ENCODE results near the gene GPD1.

Gene GPD1

GRCh38 chr12:50120521-50120920 lies 16.7 kb downstream of the GPD1 start:
- Histone ChIP-seq H3K36me3 (ENCODE audit: control insufficient read depth in 2 of 2, insufficient read depth in 2 of 2, low read length in 2 of 2) (peaks cover 29 to 30% of the 10 kb centered on the region in 2 donors), H3K4me1 (ENCODE audit: control insufficient read depth in 2 of 2, insufficient read depth in 2 of 2, low read length in 2 of 2) (peaks cover 18 to 23% of the 10 kb centered on the region in 2 donors), H3K27me3 (ENCODE audit: control insufficient read depth in 2 of 2, insufficient read depth in 2 of 2, low read length in 2 of 2) (no peaks in the 10 kb centered on the region), H3K4me3 (ENCODE audit: low read length in 2 of 2) (no peak overlapping the region), H3K27ac (ENCODE audit: low read depth in 2 of 2, low read length in 2 of 2) (no peak overlapping the region), H3K9me3 (ENCODE audit: control insufficient read depth in 2 of 2, low read length in 2 of 2) (no peaks in the 10 kb centered on the region), H3K9ac (ENCODE audit: low read depth in 1 of 2, low read length in 2 of 2) (no peak overlapping the region)

- no peak overlapping the region for H3K27ac ChIP-seq (ENCODE audit: low read depth in 2 of 2, low read length in 2 of 2)
- H3K4me1 ChIP-seq (ENCODE audit: control insufficient read depth in 2 of 2, insufficient read depth in 2 of 2, low read length in 2 of 2) = peaks cover 18 to 23% of the 10 kb centered on the region in 2 donors
- H3K27me3 ChIP-seq (ENCODE audit: control insufficient read depth in 2 of 2, insufficient read depth in 2 of 2, low read length in 2 of 2) = no peaks in the 10 kb centered on the region
- H3K4me3 ChIP-seq (ENCODE audit: low read length in 2 of 2) = no peak overlapping the region
- no peaks in the 10 kb centered on the region for H3K9me3 ChIP-seq (ENCODE audit: control insufficient read depth in 2 of 2, low read length in 2 of 2)
- H3K9ac ChIP-seq (ENCODE audit: low read depth in 1 of 2, low read length in 2 of 2) = no peak overlapping the region
- H3K36me3 ChIP-seq (ENCODE audit: control insufficient read depth in 2 of 2, insufficient read depth in 2 of 2, low read length in 2 of 2) = peaks cover 25 to 30% of the 10 kb centered on the region in 2 donors
Measured at GRCh38 chr12:50120953-50121352, 17.1 kb downstream of the GPD1 start.

GRCh38 chr12:50121641-50122040 lies 17.8 kb downstream of the GPD1 start:
- Histone ChIP-seq H3K4me3 (ENCODE audit: low read length in 2 of 2) (no peak overlapping the region), H3K27ac (ENCODE audit: low read depth in 2 of 2, low read length in 2 of 2) (no peak overlapping the region), H3K9me3 (ENCODE audit: control insufficient read depth in 2 of 2, low read length in 2 of 2) (no peaks in the 10 kb centered on the region), H3K4me1 (ENCODE audit: control insufficient read depth in 2 of 2, insufficient read depth in 2 of 2, low read length in 2 of 2) (peaks cover 18 to 23% of the 10 kb centered on the region in 2 donors), H3K9ac (ENCODE audit: low read depth in 1 of 2, low read length in 2 of 2) (no peak overlapping the region), H3K36me3 (ENCODE audit: control insufficient read depth in 2 of 2, insufficient read depth in 2 of 2, low read length in 2 of 2) (peaks cover 21 to 30% of the 10 kb centered on the region in 2 donors), H3K27me3 (ENCODE audit: control insufficient read depth in 2 of 2, insufficient read depth in 2 of 2, low read length in 2 of 2) (no peaks in the 10 kb centered on the region)

GRCh38 chr12:50123203-50123602 lies 19.4 kb downstream of the GPD1 start:
- no peak overlapping the region for H3K27ac ChIP-seq (ENCODE audit: low read depth in 2 of 2, low read length in 2 of 2)
- no peaks in the 10 kb centered on the region for H3K9me3 ChIP-seq (ENCODE audit: control insufficient read depth in 2 of 2, low read length in 2 of 2)
- peaks cover 32 to 39% of the 10 kb centered on the region in 2 donors for H3K36me3 ChIP-seq (ENCODE audit: control insufficient read depth in 2 of 2, insufficient read depth in 2 of 2, low read length in 2 of 2)
- no peak overlapping the region for H3K4me3 ChIP-seq (ENCODE audit: low read length in 2 of 2)
- H3K27me3 ChIP-seq (ENCODE audit: control insufficient read depth in 2 of 2, insufficient read depth in 2 of 2, low read length in 2 of 2) = no peaks in the 10 kb centered on the region
- H3K4me1 ChIP-seq (ENCODE audit: control insufficient read depth in 2 of 2, insufficient read depth in 2 of 2, low read length in 2 of 2) = peaks cover 18 to 19% of the 10 kb centered on the region in 2 donors
- no peak overlapping the region for H3K9ac ChIP-seq (ENCODE audit: low read depth in 1 of 2, low read length in 2 of 2)

- Histone ChIP-seq H3K9ac (ENCODE audit: low read depth in 1 of 2, low read length in 2 of 2) (no peak overlapping the region), H3K9me3 (ENCODE audit: control insufficient read depth in 2 of 2, low read length in 2 of 2) (no peaks in the 10 kb centered on the region), H3K4me3 (ENCODE audit: low read length in 2 of 2) (no peak overlapping the region), H3K27me3 (ENCODE audit: control insufficient read depth in 2 of 2, insufficient read depth in 2 of 2, low read length in 2 of 2) (no peaks in the 10 kb centered on the region), H3K27ac (ENCODE audit: low read depth in 2 of 2, low read length in 2 of 2) (no peak overlapping the region), H3K36me3 (ENCODE audit: control insufficient read depth in 2 of 2, insufficient read depth in 2 of 2, low read length in 2 of 2) (peaks cover 37 to 42% of the 10 kb centered on the region in 2 donors), H3K4me1 (ENCODE audit: control insufficient read depth in 2 of 2, insufficient read depth in 2 of 2, low read length in 2 of 2) (no peaks in the 10 kb centered on the region)
Measured at GRCh38 chr12:50127546-50127945, 23.7 kb downstream of the GPD1 start.

GRCh38 chr12:50129290-50129689 lies 25.5 kb downstream of the GPD1 start:
- Histone ChIP-seq H3K4me1 (ENCODE audit: control insufficient read depth in 2 of 2, insufficient read depth in 2 of 2, low read length in 2 of 2) (no peaks in the 10 kb centered on the region), H3K4me3 (ENCODE audit: low read length in 2 of 2) (no peak overlapping the region), H3K27ac (ENCODE audit: low read depth in 2 of 2, low read length in 2 of 2) (no peak overlapping the region), H3K9ac (ENCODE audit: low read depth in 1 of 2, low read length in 2 of 2) (no peak overlapping the region), H3K27me3 (ENCODE audit: control insufficient read depth in 2 of 2, insufficient read depth in 2 of 2, low read length in 2 of 2) (no peaks in the 10 kb centered on the region), H3K9me3 (ENCODE audit: control insufficient read depth in 2 of 2, low read length in 2 of 2) (no peaks in the 10 kb centered on the region), H3K36me3 (ENCODE audit: control insufficient read depth in 2 of 2, insufficient read depth in 2 of 2, low read length in 2 of 2) (peaks cover 38 to 49% of the 10 kb centered on the region in 2 donors)

GRCh38 chr12:50132505-50133135 lies 28.8 kb downstream of the GPD1 start:
- H3K27ac ChIP-seq (ENCODE audit: low read depth in 2 of 2, low read length in 2 of 2) = no peak overlapping the region
- H3K9me3 ChIP-seq (ENCODE audit: control insufficient read depth in 2 of 2, low read length in 2 of 2) = no peaks in the 10 kb centered on the region
- no peak overlapping the region for H3K4me3 ChIP-seq (ENCODE audit: low read length in 2 of 2)
- no peaks in the 10 kb centered on the region for H3K27me3 ChIP-seq (ENCODE audit: control insufficient read depth in 2 of 2, insufficient read depth in 2 of 2, low read length in 2 of 2)
- H3K4me1 ChIP-seq (ENCODE audit: control insufficient read depth in 2 of 2, insufficient read depth in 2 of 2, low read length in 2 of 2) = peaks cover 0 to 2% of the 10 kb centered on the region in 2 donors
- H3K36me3 ChIP-seq (ENCODE audit: control insufficient read depth in 2 of 2, insufficient read depth in 2 of 2, low read length in 2 of 2) = peaks cover 36 to 53% of the 10 kb centered on the region in 2 donors
- no peak overlapping the region for H3K9ac ChIP-seq (ENCODE audit: low read depth in 1 of 2, low read length in 2 of 2)

- Histone ChIP-seq H3K4me3 (ENCODE audit: low read length in 2 of 2) (no peak overlapping the region), H3K4me1 (ENCODE audit: control insufficient read depth in 2 of 2, insufficient read depth in 2 of 2, low read length in 2 of 2) (no peaks in the 10 kb centered on the region), H3K9me3 (ENCODE audit: control insufficient read depth in 2 of 2, low read length in 2 of 2) (no peaks in the 10 kb centered on the region), H3K27ac (ENCODE audit: low read depth in 2 of 2, low read length in 2 of 2) (no peak overlapping the region), H3K9ac (ENCODE audit: low read depth in 1 of 2, low read length in 2 of 2) (no peak overlapping the region), H3K36me3 (ENCODE audit: control insufficient read depth in 2 of 2, insufficient read depth in 2 of 2, low read length in 2 of 2) (peaks cover 6 to 9% of the 10 kb centered on the region in 2 donors), H3K27me3 (ENCODE audit: control insufficient read depth in 2 of 2, insufficient read depth in 2 of 2, low read length in 2 of 2) (no peaks in the 10 kb centered on the region)
Measured at GRCh38 chr12:50142993-50143392, 39.2 kb downstream of the GPD1 start.

GRCh38 chr12:50145439-50145838 lies 41.6 kb downstream of the GPD1 start:
- Histone ChIP-seq H3K27me3 (ENCODE audit: control insufficient read depth in 2 of 2, insufficient read depth in 2 of 2, low read length in 2 of 2) (no peaks in the 10 kb centered on the region), H3K36me3 (ENCODE audit: control insufficient read depth in 2 of 2, insufficient read depth in 2 of 2, low read length in 2 of 2) (peaks cover 2 to 7% of the 10 kb centered on the region in 2 donors), H3K9ac (ENCODE audit: low read depth in 1 of 2, low read length in 2 of 2) (no peak overlapping the region), H3K9me3 (ENCODE audit: control insufficient read depth in 2 of 2, low read length in 2 of 2) (no peaks in the 10 kb centered on the region), H3K4me3 (ENCODE audit: low read length in 2 of 2) (no peak overlapping the region), H3K27ac (ENCODE audit: low read depth in 2 of 2, low read length in 2 of 2) (no peak overlapping the region), H3K4me1 (ENCODE audit: control insufficient read depth in 2 of 2, insufficient read depth in 2 of 2, low read length in 2 of 2) (no peaks in the 10 kb centered on the region)

- Histone ChIP-seq H3K4me3 (ENCODE audit: low read length in 2 of 2) (no peak overlapping the region), H3K27ac (ENCODE audit: low read depth in 2 of 2, low read length in 2 of 2) (no peak overlapping the region), H3K9ac (ENCODE audit: low read depth in 1 of 2, low read length in 2 of 2) (no peak overlapping the region), H3K9me3 (ENCODE audit: control insufficient read depth in 2 of 2, low read length in 2 of 2) (no peaks in the 10 kb centered on the region), H3K36me3 (ENCODE audit: control insufficient read depth in 2 of 2, insufficient read depth in 2 of 2, low read length in 2 of 2) (peaks cover 0 to 3% of the 10 kb centered on the region in 2 donors), H3K4me1 (ENCODE audit: control insufficient read depth in 2 of 2, insufficient read depth in 2 of 2, low read length in 2 of 2) (no peaks in the 10 kb centered on the region), H3K27me3 (ENCODE audit: control insufficient read depth in 2 of 2, insufficient read depth in 2 of 2, low read length in 2 of 2) (no peaks in the 10 kb centered on the region)
Measured at GRCh38 chr12:50147281-50147680, 43.5 kb downstream of the GPD1 start.
